GM19463 (cell line): ENCODE results near the gene RFPL1.
"Not testable (repeated sequence)": the region's sequence is repeated elsewhere in the genome, so short reads cannot be mapped to it uniquely, and the experiment has no call there.

Experiments used
- ATAC-seq: cut with Tn5 transposase; IDR thresholded peaks from one replicate; pipeline ENCODE4 v1.9.1; 2021; ENCODE audit warnings: mild to moderate bottlenecking, moderate library complexity; ENCODE audit not compliant: unreplicated experiment

The RFPL1 gene

DNA sequence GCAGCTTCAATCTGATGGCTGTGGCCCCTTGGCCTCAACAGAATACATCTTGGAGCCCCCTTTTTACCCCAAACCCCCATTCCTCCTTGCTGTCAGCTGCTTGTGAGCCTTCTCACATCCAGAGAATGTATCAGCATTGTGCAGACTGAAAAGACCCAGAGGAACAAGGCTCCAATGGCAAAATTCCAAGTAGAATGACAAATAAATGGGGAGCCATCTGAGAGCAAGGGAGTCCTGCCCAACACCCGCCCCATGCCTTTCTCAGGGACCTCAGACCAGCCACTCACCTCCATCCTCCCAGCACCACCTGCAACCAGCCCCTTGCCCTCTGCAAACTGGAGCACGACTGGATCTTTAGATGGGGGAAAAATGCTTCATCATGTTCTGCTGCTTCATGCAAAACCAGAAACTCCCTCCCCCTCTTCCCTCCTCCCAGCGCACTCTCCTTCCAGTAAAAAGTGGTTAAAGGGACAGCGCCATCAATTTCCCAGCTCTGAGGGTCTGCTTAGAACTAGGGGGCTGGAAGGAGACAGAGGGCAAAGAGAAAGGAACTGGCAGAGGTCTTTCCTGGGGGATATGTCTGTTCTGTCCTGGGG is 39.4 kb downstream of the RFPL1 start:
- no peak for ATAC-seq

DNA sequence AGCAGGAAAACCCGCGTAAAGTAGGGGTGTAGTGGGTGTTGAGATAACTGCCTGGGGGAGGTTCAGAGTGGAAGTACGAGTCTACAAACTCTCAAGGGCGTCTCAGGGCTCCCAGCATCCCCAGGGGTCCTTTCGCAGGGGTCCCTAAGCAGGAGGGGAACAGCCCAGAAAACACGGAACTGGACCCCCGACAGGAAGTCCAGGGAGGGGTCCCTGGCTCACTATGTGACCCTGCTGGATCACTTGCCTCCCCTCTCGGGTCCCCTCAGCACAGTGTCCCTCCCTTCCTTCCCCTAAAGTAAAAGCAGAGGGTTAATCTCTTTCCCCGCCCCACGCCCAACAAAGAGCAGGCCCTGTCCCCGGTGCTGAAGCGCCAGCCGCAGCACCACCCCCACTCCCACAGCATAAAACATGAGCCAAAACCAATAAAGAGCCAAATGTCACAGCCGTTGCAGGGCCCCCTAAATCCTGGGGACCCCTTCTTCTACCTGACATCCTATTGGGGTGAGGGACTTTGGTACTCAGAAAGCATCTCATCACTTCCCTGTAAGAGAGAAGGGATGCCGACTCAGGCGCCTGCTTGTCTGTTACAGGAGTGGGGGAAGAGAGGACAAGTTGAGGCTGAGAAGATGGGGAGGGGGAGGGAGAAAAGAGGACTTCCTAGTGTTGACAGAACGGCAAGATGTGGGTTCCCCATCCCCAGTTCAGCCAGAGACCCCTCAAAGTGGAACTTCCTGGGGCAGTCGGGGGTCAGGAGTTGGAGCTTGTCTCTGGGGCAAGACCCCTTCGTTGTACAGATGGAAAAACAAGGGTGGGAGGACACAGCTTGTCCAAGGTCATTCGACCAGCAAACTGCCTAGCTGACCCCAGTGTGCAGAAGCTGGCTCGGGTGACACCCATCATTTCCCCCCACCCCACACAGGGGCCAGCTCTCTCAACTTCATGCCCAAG is 40.2 kb downstream of the RFPL1 start:
- ATAC-seq, result no peak

DNA sequence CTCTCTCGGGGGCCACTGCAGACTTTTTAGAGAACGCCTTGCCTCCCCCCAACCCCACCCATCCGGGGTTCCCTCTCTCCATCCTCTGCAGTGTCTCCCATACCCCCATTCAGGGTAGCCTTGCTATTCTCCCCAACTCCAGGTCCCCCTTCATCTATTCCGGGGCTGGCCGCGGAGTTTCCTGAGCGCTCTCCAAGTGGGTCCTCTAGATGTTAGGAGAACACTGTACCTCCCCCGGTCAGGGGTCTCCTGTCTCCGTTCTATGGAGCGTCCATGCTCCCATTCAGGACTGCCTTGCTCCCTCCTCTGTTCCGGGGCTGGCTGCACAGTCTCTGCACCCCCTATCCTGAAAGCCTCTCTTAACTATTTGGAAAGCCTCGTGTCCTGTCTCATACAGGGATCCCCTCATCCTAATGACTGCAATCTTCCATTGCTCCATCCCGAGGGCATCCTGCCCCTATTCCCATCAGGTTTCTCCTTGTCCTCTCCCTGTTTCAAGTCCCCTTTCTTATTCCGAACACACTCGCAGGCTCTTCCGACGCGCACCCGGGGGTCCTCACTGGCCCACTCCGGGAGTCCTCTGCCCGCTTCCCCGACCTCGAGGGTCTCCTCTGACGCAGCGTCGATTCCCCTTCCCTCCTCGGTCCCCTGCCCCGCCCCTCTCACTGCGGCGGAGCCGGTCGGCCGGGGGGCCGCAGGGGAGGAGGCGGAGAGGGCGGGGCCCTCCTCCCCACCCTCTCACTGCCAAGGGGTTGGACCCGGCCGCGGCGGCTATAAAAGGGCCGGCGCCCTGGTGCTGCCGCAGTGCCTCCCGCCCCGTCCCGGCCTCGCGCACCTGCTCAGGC is 41.3 kb downstream of the RFPL1 start, which contains the start of gene NEFH:
TSS of gene NEFH (plus strand) at position 802 of the 845 bp plus-strand sequence. CDS start 45 bp downstream, outside the sequence.
- no peak for ATAC-seq

DNA sequence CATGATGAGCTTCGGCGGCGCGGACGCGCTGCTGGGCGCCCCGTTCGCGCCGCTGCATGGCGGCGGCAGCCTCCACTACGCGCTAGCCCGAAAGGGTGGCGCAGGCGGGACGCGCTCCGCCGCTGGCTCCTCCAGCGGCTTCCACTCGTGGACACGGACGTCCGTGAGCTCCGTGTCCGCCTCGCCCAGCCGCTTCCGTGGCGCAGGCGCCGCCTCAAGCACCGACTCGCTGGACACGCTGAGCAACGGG is 41.8 kb downstream of the RFPL1 start:
- ATAC-seq, result no peak

DNA sequence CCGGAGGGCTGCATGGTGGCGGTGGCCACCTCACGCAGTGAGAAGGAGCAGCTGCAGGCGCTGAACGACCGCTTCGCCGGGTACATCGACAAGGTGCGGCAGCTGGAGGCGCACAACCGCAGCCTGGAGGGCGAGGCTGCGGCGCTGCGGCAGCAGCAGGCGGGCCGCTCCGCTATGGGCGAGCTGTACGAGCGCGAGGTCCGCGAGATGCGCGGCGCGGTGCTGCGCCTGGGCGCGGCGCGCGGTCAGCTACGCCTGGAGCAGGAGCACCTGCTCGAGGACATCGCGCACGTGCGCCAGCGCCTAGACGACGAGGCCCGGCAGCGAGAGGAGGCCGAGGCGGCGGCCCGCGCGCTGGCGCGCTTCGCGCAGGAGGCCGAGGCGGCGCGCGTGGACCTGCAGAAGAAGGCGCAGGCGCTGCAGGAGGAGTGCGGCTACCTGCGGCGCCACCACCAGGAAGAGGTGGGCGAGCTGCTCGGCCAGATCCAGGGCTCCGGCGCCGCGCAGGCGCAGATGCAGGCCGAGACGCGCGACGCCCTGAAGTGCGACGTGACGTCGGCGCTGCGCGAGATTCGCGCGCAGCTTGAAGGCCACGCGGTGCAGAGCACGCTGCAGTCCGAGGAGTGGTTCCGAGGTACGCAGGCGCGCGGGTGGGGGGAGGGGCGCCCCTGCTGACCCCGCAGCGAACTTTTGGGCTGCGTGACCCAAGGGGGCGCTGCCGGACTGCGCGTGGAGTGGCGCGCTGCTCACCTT is 42.3 kb downstream of the RFPL1 start:
- no peak for ATAC-seq

DNA sequence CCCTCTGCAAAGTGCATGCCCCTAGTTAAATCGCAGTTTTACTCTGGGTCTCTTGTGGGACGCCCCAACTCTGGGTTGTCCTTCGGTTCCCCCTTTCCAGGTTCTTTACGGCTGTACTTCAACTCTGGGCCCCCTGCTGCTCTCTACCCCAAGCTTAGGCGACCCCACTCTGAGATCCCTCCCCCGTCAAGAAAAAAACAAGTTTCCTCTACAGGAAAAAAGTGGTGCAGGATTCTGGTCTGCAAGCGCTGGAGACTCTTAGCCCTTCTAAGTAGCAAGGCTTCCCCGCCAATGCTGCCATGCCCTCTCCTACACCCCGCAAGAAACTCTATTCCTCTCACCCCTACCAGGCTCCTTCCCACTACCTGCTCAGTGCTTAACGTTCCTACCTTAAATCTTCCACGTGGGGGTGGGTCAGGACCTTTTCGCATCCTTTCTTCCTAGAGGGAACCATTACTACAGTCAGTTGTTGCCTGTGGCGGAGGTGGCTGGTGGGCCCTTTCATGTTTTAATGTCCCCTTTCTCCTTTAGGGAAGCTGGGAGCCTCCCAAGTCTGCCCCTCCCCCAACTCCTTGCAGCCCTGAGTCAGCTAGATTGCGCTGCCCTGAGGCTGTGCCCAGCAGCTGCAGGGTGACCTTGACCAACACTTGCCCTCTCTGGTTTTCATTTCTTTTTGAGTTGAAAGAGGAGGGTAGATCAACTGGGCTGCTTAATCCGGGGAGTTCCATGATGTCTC is 43.0 kb downstream of the RFPL1 start:
- no peak for ATAC-seq

DNA sequence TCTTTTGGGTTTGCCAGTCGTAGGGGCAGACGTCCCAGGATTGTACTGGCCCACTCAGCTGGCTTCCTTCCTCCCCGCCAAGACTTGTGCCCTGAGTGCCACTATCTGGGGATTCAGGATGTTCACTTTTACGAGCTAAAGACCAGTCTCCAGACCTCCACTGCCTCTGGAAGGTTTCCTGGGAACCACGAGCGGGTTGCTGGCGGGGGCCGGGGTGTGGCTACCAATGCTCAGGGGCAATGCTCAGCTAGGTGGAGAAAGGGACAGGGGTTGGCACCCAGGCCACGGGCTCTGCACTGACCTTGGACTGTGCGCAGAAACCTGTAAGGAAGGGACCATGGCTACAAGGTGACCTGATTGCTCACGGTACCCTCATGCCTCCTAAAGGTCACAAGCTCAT is 43.9 kb downstream of the RFPL1 start:
- no peak for ATAC-seq

DNA sequence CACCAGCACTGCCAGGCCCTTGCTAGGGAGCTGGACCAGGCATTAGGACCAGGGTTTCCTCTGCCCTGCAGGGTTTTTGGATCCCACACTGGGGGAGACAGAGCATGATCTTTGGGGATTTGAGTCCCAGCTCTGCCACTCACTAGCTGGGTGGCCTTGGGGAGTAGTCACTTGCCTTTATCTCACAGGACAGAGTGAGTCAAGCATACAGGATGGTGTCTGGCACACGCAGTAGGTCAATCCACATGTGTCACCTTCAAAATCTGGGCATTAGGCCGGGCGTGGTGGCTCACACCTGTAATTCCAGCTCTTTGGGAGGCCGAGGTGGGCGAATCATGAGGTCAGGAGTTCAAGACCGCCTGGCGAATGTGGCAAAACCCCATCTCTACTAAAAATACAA is 44.3 kb downstream of the RFPL1 start:
- no peak for ATAC-seq

DNA sequence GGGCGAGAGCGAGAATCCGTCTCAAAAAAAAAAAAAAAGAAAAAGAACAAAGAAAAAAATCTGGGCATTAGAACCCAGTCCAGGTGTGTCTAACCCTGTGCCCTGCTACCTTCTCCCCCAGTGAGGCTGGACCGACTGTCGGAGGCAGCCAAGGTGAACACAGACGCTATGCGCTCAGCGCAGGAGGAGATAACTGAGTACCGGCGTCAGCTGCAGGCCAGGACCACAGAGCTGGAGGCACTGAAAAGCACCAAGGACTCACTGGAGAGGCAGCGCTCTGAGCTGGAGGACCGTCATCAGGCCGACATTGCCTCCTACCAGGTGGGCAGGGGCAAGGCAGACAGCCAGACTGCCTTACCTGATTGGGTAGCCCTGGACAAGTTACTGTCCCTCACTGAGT is 44.9 kb downstream of the RFPL1 start:
- ATAC-seq, result no peak

DNA sequence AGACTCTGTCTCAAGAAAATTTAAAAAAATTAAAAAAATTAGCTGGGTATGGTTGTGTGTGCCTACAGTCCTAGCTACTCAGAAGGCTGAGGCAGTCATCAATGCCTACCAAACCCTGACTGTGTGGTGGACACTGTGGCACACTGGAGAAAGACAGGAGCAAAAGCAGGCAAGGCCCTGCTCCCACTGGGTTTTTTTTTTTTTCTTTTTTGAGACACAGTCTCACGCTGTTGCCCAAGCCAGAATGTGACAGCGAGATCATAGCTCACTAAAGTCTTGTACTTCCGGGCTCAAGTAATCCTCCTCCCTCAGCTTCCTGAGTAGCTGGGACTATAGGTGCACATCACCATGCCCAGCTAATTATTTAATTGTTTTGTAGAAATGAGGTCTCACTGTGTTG is 46.3 kb downstream of the RFPL1 start:
- no peak for ATAC-seq

DNA sequence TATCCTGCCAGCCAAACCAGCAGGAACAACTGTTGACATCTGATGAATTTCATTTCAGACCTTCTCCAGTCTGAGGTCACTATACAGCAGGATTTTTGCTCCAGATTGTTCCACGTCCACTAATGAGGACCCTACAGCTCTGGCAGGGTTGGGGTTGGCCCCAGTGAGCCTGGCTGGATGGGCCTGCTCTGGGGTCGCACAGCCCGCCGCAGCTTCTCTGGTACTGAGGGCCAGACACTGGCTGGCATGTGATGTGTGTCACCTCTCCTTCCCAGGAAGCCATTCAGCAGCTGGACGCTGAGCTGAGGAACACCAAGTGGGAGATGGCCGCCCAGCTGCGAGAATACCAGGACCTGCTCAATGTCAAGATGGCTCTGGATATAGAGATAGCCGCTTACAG is 47.1 kb downstream of the RFPL1 start:
- ATAC-seq, result no peak

DNA sequence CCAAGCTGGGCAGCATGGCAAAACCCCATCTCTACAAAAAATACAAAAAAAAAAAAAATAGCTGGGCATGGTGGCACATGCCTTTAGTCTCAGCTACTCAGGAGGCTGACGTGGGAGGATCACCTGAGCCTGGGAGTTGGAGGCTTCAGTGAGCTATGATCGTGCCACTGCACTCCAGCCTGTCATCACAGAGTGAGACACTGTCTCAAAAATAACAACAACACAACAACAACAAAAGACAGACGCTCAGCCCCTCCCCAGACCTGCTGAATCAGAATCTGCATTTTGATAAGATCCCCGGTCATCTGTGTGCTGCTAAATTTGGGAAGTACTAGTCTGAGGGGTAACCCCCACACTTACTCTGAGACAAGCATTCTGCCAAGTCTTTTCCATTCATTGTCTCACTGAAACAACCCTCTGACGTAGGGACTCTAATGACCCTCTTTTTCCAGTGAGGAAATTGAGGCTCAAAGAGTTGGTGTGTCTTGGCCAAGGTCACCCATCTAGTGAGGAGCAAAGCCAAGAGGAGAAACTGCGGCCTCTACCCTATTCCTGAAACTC is 49.1 kb downstream of the RFPL1 start:
- no peak for ATAC-seq

DNA sequence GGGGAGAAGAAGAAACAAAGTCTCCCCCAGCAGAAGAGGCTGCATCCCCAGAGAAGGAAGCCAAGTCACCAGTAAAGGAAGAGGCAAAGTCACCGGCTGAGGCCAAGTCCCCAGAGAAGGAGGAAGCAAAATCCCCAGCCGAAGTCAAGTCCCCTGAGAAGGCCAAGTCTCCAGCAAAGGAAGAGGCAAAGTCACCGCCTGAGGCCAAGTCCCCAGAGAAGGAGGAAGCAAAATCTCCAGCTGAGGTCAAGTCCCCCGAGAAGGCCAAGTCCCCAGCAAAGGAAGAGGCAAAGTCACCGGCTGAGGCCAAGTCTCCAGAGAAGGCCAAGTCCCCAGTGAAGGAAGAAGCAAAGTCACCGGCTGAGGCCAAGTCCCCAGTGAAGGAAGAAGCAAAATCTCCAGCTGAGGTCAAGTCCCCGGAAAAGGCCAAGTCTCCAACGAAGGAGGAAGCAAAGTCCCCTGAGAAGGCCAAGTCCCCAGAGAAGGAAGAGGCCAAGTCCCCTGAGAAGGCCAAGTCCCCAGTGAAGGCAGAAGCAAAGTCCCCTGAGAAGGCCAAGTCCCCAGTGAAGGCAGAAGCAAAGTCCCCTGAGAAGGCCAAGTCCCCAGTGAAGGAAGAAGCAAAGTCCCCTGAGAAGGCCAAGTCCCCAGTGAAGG is 50.9 kb downstream of the RFPL1 start:
- not testable (repeated sequence) for ATAC-seq

DNA sequence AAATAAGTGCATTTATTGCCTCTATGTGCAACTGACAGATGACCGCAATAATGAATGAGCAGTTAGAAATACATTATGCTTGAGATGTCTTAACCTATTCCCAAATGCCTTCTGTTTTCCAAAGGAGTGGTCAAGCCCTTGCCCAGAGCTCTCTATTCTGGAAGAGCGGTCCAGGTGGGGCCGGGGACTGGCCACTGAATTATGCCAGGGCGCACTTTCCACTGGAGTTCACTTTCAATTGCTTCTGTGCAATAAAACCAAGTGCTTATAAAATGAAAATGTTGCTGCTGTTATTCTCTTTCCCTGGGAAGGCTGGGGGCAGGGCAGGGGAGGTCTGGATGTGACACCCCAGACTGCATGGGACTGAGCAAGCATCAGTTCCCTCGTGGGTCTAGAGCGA is 52.6 kb downstream of the RFPL1 start:
- ATAC-seq, result no peak
